HG03280 (cell line): ENCODE measurements around the gene NFATC2IP.
"Not testable (repeated sequence)": the region's sequence is repeated elsewhere in the genome, so short reads cannot be mapped to it uniquely, and the experiment has no call there.

Source experiments
- ATAC-seq: cut with Tn5 transposase; IDR thresholded peaks from one replicate; pipeline ENCODE4 v1.9.1; 2021; ENCODE audit warnings: mild to moderate bottlenecking, moderate library complexity; ENCODE audit not compliant: unreplicated experiment

The NFATC2IP gene

GRCh38 chr16:28990375-28991040 is 39.8 kb downstream of the NFATC2IP start:
- no peak for ATAC-seq

- no peak for ATAC-seq
These were observed 41.0 kb downstream of the NFATC2IP start for GRCh38 chr16:28991687-28992086.

GRCh38 chr16:28992496-28992895 is 41.8 kb downstream of the NFATC2IP start:
- ATAC-seq: no peak

GRCh38 chr16:28998837-28999236 is 48.1 kb downstream of the NFATC2IP start:
- no peak for ATAC-seq

GRCh38 chr16:28999577-28999976 is 48.8 kb downstream of the NFATC2IP start:
- ATAC-seq: no peak

- no peak for ATAC-seq
These were observed 49.3 kb downstream of the NFATC2IP start for GRCh38 chr16:29000019-29000418.

- ATAC-seq: not testable (repeated sequence)
These were observed 53.9 kb downstream of the NFATC2IP start for GRCh38 chr16:29004496-29005139.

GRCh38 chr16:29007730-29008593 is 57.2 kb downstream of the NFATC2IP start:
- no peak for ATAC-seq

- ATAC-seq: no peak
These were observed 58.5 kb downstream of the NFATC2IP start for GRCh38 chr16:29009050-29009837.

- ATAC-seq: no peak
These were observed 59.1 kb downstream of the NFATC2IP start for GRCh38 chr16:29009838-29010166.

- no peak for ATAC-seq
These were observed 60.4 kb downstream of the NFATC2IP start for GRCh38 chr16:29011112-29011511.

- ATAC-seq: no peak
These were observed 61.1 kb downstream of the NFATC2IP start for GRCh38 chr16:29011851-29012250.

- no peak for ATAC-seq
These were observed 62.3 kb downstream of the NFATC2IP start for GRCh38 chr16:29012913-29013553.

- no peak for ATAC-seq
These were observed 63.9 kb downstream of the NFATC2IP start for GRCh38 chr16:29014561-29015069.
